Lower lobe of right lung (tissue), 2 donors: Measurements from ENCODE around the gene SHISA3. TPM values are rescaled to one million over a fixed set of nuclear protein-coding genes. Genes with fewer than 3 reads are reported as not detected.
A peak's percentile ranks its signal among the peaks of the same experiment; 100 is the strongest.

ENCODE experiments used
- ATAC-seq, 2 donors: fragments of 200-7000 bp; cut with Tn5 transposase; one replicate each; pipeline ENCODE4 v1.9.1; 2020 to 2022; ENCODE audit warnings: mild to moderate bottlenecking in 2 of 2, moderate library complexity in 2 of 2
- DNase-seq: peaks from one replicate; pipeline ENCODE4 v3.0.0-alpha.2; 2020
- H3K27ac ChIP-seq: fragments of 200-600 bp; one replicate; pipeline ENCODE4 v1.8.0; 2022
- H3K27me3 ChIP-seq: fragments of 200-600 bp; one replicate; pipeline ENCODE4 v1.8.0; 2022; ENCODE audit warnings: low read depth
- H3K36me3 ChIP-seq: fragments of 200-600 bp; one replicate; pipeline ENCODE4 v1.8.0; 2022; ENCODE audit warnings: mild to moderate bottlenecking
- H3K4me1 ChIP-seq: fragments of 200-600 bp; one replicate; pipeline ENCODE4 v1.8.0; 2022
- H3K4me3 ChIP-seq: fragments of 200-600 bp; one replicate; pipeline ENCODE4 v1.8.0; 2022; ENCODE audit warnings: mild to moderate bottlenecking
- H3K9me3 ChIP-seq: fragments of 200-600 bp; one replicate; pipeline ENCODE4 v1.8.0; 2022
- CTCF ChIP-seq: fragments of 200-600 bp; IDR thresholded peaks from one replicate; pipeline ENCODE4 v1.8.0; 2022; ENCODE audit warnings: antibody characterized with exemption, mild to moderate bottlenecking
- intact Hi-C: fragments of 100-400 bp; cut with DNase I; formaldehyde crosslinking; loops from one replicate; pipeline ENCODE4 v1.11.0; 2022
- total RNA-seq: library from RNA; stranded (reverse); fragmentation: NEBNext Ultra II Directional; extraction: Animal tissue kit (Norgen Biotek cat#: 25700); gene quantifications from one replicate; pipeline ENCODE4 v1.2.1, GENCODE V29; 2021
- donor health status: DM: no; HTN: yes; CAD: no; lungs with severe emphysema.

Gene SHISA3
- total RNA-seq, 1 donor from 2014 or later: 3.7 TPM

- H3K4me1 ChIP-seq: peaks cover 6% of the 10 kb centered on the region
- H3K4me3 ChIP-seq: no peak overlapping the region
- no peaks in the 10 kb centered on the region for H3K9me3 ChIP-seq
- DNase-seq (no peak), ATAC-seq (no peak)
- TF ChIP-seq CTCF: no peak
- H3K27ac ChIP-seq: no peak overlapping the region
- no peaks in the 10 kb centered on the region for H3K36me3 ChIP-seq
- intact Hi-C loops: no loop called here
- H3K27me3 ChIP-seq: no peaks in the 10 kb centered on the region
Observed at GRCh38 chr4:42357325-42357724, 40.0 kb upstream of the SHISA3 start.

DNA sequence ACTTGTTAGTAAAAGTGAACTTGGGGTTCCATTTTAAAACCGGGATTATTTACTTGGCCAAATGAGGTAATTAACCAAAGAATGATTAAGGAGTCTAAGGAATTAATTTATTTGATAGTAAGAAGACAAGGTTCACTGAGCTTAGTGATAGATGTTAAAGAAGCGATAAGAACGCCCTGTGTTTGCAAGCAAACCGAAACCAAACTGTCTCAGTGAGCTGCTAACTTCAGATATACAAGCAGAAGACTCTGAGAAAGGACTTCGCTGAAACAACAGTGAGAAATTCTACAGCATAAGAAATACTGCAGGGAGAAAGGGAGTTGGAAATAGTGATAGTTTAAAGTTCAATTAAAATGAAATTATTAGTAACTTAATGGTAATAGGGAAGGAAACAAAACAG lies 37.6 kb upstream of the SHISA3 start:
- ATAC-seq (no peak), DNase-seq (no peak)
- H3K27ac ChIP-seq: peak overlapping the region; percentile 21
- peaks cover 6% of the 10 kb centered on the region for H3K4me1 ChIP-seq
- H3K27me3 ChIP-seq: no peaks in the 10 kb centered on the region
- no peaks in the 10 kb centered on the region for H3K9me3 ChIP-seq
- H3K4me3 ChIP-seq: peak overlapping the region; percentile 20
- no peaks in the 10 kb centered on the region for H3K36me3 ChIP-seq
- intact Hi-C loops: no loop called here
- TF ChIP-seq CTCF: no peak

- DNase-seq (no peak), ATAC-seq (no peak)
- H3K36me3 ChIP-seq: no peaks in the 10 kb centered on the region
- no peak overlapping the region for H3K27ac ChIP-seq
- TF ChIP-seq CTCF: no peak
- peaks cover 6% of the 10 kb centered on the region for H3K4me1 ChIP-seq
- intact Hi-C loops: no loop called here
- no peaks in the 10 kb centered on the region for H3K9me3 ChIP-seq
- H3K27me3 ChIP-seq: no peaks in the 10 kb centered on the region
- H3K4me3 ChIP-seq: no peak overlapping the region
Observed at GRCh38 chr4:42360256-42360669, 37.0 kb upstream of the SHISA3 start.

- peaks cover 6% of the 10 kb centered on the region for H3K4me1 ChIP-seq
- H3K27me3 ChIP-seq: no peaks in the 10 kb centered on the region
- intact Hi-C loops: no loop called here
- no peaks in the 10 kb centered on the region for H3K9me3 ChIP-seq
- H3K27ac ChIP-seq: no peak overlapping the region
- no peak overlapping the region for H3K4me3 ChIP-seq
- DNase-seq (no peak), ATAC-seq (no peak)
- H3K36me3 ChIP-seq: no peaks in the 10 kb centered on the region
- TF ChIP-seq CTCF: no peak
Observed at GRCh38 chr4:42361456-42361855, 35.8 kb upstream of the SHISA3 start.

GRCh38 chr4:42362591-42362990 lies 34.7 kb upstream of the SHISA3 start:
- Histone ChIP-seq H3K4me1 (peaks cover 6% of the 10 kb centered on the region), H3K36me3 (no peaks in the 10 kb centered on the region), H3K27ac (no peak overlapping the region), H3K4me3 (no peak overlapping the region), H3K27me3 (no peaks in the 10 kb centered on the region), H3K9me3 (no peaks in the 10 kb centered on the region)
- TF ChIP-seq CTCF: no peak
- no peak for DNase-seq
- intact Hi-C loops: no loop called here
- no peak for ATAC-seq

- intact Hi-C loops: no loop called here
- ATAC-seq: no peak
- peaks cover 6% of the 10 kb centered on the region for H3K4me1 ChIP-seq
- no peaks in the 10 kb centered on the region for H3K27me3 ChIP-seq
- H3K36me3 ChIP-seq: no peaks in the 10 kb centered on the region
- H3K9me3 ChIP-seq: no peaks in the 10 kb centered on the region
- no peak for TF ChIP-seq CTCF
- DNase-seq: no peak
- H3K4me3 ChIP-seq: no peak overlapping the region
- H3K27ac ChIP-seq: no peak overlapping the region
Observed at GRCh38 chr4:42363614-42364013, 33.7 kb upstream of the SHISA3 start.
